HCT116 (cell line): Measurements from ENCODE around the gene SLC16A7. TPM values are rescaled to one million over a fixed set of nuclear protein-coding genes. Genes with fewer than 3 reads are reported as not detected.

Experiments used
- ATAC-seq: fragments of 200-7000 bp; cut with Tn5 transposase; 2 replicates; pipeline ENCODE4 v1.9.1; 2020; ENCODE audit warnings: mild to moderate bottlenecking, moderate library complexity
- BruUV-seq: library from RNA; stranded (reverse); fragments of 400-500 nt; replicated peaks from 2 replicates; lab custom pipeline; 2021; lab: Mats Ljungman, UMichigan
- CTCF ChIA-PET: fragments of 300-600 bp; sonication (Branson Sonifier 250); formaldehyde crosslinking; loops from one replicate; lab custom pipeline; 2021; ENCODE audit warnings: antibody characterized with exemption; lab: Charles Lee
- POLR2A ChIA-PET: fragments of 300-600, 350-600 bp; sonication (Branson Sonifier 250); formaldehyde crosslinking; loops from one replicate; lab custom pipeline; 2021; ENCODE audit warnings: antibody characterized with exemption; lab: Charles Lee
- RAD21 ChIA-PET, 2 experiments: fragments of 300-600 bp; sonication (Branson Sonifier 250); formaldehyde crosslinking; loops; one replicate each; lab custom pipeline; 2023; ENCODE audit warnings: low total read pairs in 2 of 2; ENCODE audit not compliant: uncharacterized antibody in 2 of 2, unreplicated experiment in 2 of 2, low non-redundant PET in 1 of 2; lab: Charles Lee
- DNase-seq: peaks from one replicate; pipeline ENCODE4 v3.0.0-alpha.2; 2010; ENCODE audit warnings: low read depth, low spot score
- H2AFZ ChIP-seq: fragments of 200-600 bp; shearing (Covaris generic), sonication (generic); 2 replicates; pipeline ENCODE4 v1.6.1; 2017; ENCODE audit warnings: low read depth, mixed run types, mixed read lengths, antibody characterized with exemption, low read length; ENCODE audit not compliant: poor library complexity, severe bottlenecking
- H3K27ac ChIP-seq: 2 replicates; pipeline ENCODE4 v1.5.1; 2012; ENCODE audit warnings: low read depth, low read length
- H3K27me3 ChIP-seq: fragments of 200-600 bp; sonication (generic); 2 replicates; pipeline ENCODE4 v1.6.1; 2016; ENCODE audit warnings: mixed run types, low read length, mixed read lengths; ENCODE audit not compliant: insufficient read depth
- H3K36me3 ChIP-seq, 2 experiments: fragments of 200-500 bp in 1 of 2; fragments of 200-600 bp in 1 of 2; sonication (Bioruptor generic) in 1 of 2; sonication (generic) in 1 of 2; 2 replicates each; pipeline versions ENCODE4 v1.5.1 to v1.6.1; 2014 to 2016; ENCODE audit warnings: low read length in 2 of 2, inconsistent platforms in 1 of 2, mixed read lengths in 1 of 2, mixed run types in 1 of 2; ENCODE audit not compliant: insufficient read depth in 2 of 2, control insufficient read depth in 1 of 2
- H3K4me1 ChIP-seq, 2 experiments: fragments of 200-600 bp in 1 of 2; sonication (generic) in 1 of 2; 2 replicates each; pipeline versions ENCODE4 v1.5.1 to v1.6.1; 2012 to 2017; ENCODE audit warnings: low read length in 2 of 2, inconsistent platforms in 1 of 2, mild to moderate bottlenecking in 1 of 2, mixed read lengths in 1 of 2, mixed run types in 1 of 2, moderate library complexity in 1 of 2; ENCODE audit not compliant: insufficient read depth in 2 of 2, control insufficient read depth in 1 of 2
- H3K4me2 ChIP-seq: fragments of 200-600 bp; sonication (generic); 2 replicates; pipeline ENCODE4 v1.6.1; 2017; ENCODE audit warnings: mixed run types, low read length, mixed read lengths
- H3K4me3 ChIP-seq, 2 experiments: fragments of 200-600 bp in 1 of 2; sonication (generic) in 1 of 2; replicated peaks in 1 of 2; 2 replicates each; pipeline ENCODE4 v1.5.1; 2011 to 2016; ENCODE audit warnings: low read length in 2 of 2, control low read depth in 1 of 2, low read depth in 1 of 2, mild to moderate bottlenecking in 1 of 2, mixed read lengths in 1 of 2, mixed run types in 1 of 2
- H3K79me2 ChIP-seq: fragments of 200-600 bp; sonication (generic); 2 replicates; pipeline ENCODE4 v1.6.1; 2017; ENCODE audit warnings: mild to moderate bottlenecking, mixed run types, low read length, moderate library complexity, mixed read lengths; ENCODE audit not compliant: insufficient read depth
- H3K9ac ChIP-seq: fragments of 200-600 bp; sonication (generic); 2 replicates; pipeline ENCODE4 v1.6.1; 2016; ENCODE audit warnings: low read length, mixed read lengths
- H3K9me2 ChIP-seq: fragments of 200-600 bp; sonication (generic), shearing (Covaris generic); 2 replicates; pipeline ENCODE4 v1.6.1; 2017; ENCODE audit warnings: mixed run types, mild to moderate bottlenecking, moderate library complexity; ENCODE audit not compliant: insufficient read depth
- H3K9me3 ChIP-seq, 2 experiments: fragments of 200-500 bp in 1 of 2; fragments of 200-600 bp in 1 of 2; sonication (Bioruptor generic) in 1 of 2; sonication (generic) in 1 of 2; 2 replicates each; pipeline ENCODE4 v1.6.1; 2014 to 2017; ENCODE audit warnings: low read length in 2 of 2, mixed read lengths in 2 of 2, inconsistent platforms in 1 of 2, low read depth in 1 of 2, mild to moderate bottlenecking in 1 of 2, mixed run types in 1 of 2, moderate library complexity in 1 of 2; ENCODE audit not compliant: control insufficient read depth in 1 of 2, insufficient read depth in 1 of 2
- H4K20me1 ChIP-seq: fragments of 200-600 bp; sonication (generic), shearing (Covaris generic); 2 replicates; pipeline ENCODE4 v1.6.1; 2017; ENCODE audit warnings: mixed run types, mild to moderate bottlenecking, moderate library complexity; ENCODE audit not compliant: insufficient read depth
- ATF3 ChIP-seq: IDR thresholded peaks from 2 replicates; pipeline ENCODE4 v1.6.1; 2012
- CBX3 ChIP-seq: IDR thresholded peaks from 2 replicates; pipeline ENCODE4 v1.6.1; 2012; ENCODE audit warnings: low read depth
- ELF1 ChIP-seq: IDR thresholded peaks from 2 replicates; pipeline ENCODE4 v1.6.1; 2012; ENCODE audit warnings: low read depth, borderline replicate concordance
- EZH2phosphoT487 ChIP-seq: fragments of 200-600 bp; IDR thresholded peaks from 2 replicates; pipeline ENCODE4 v1.6.1; 2018; ENCODE audit warnings: antibody characterized with exemption, borderline replicate concordance
- FOSL1 ChIP-seq: IDR thresholded peaks from 2 replicates; pipeline ENCODE4 v1.6.1; 2012; ENCODE audit warnings: low read depth
- MAX ChIP-seq: IDR thresholded peaks from 2 replicates; pipeline ENCODE4 v1.6.1; 2012
- REST ChIP-seq: IDR thresholded peaks from 2 replicates; pipeline ENCODE4 v1.6.1; 2012; ENCODE audit warnings: low read depth
- SP1 ChIP-seq: IDR thresholded peaks from 2 replicates; pipeline ENCODE4 v1.6.1; 2012; ENCODE audit warnings: low read depth
- YY1 ChIP-seq: IDR thresholded peaks from 2 replicates; pipeline ENCODE4 v1.6.1; 2011; ENCODE audit warnings: low read length, low read depth, moderate library complexity, mild to moderate bottlenecking; ENCODE audit not compliant: insufficient replicate concordance; ENCODE audit errors: extremely low read depth
- ZNF274 ChIP-seq: fragments of 200-500 bp; sonication (Bioruptor generic); IDR thresholded peaks from 2 replicates; pipeline ENCODE4 v1.6.1; 2014; ENCODE audit warnings: mild to moderate bottlenecking, low read depth, low read length, inconsistent platforms
- intact Hi-C: fragments of 100-400 bp; cut with micrococcal nuclease; formaldehyde crosslinking; loops from 2 replicates; pipeline ENCODE4 v1.10.0; 2022
- total RNA-seq: library from RNA; stranded (reverse); gene quantifications from one replicate; pipeline ENCODE4 v1.2.1, GENCODE V29; 2021; ENCODE audit not compliant: unreplicated experiment

Gene SLC16A7
- total RNA-seq, 1 experiment from 2014 or later, result 10.0 TPM

- Histone ChIP-seq H2AFZ (no peak overlapping the region), H3K4me1 (no peaks in the 10 kb centered on the region), H3K79me2 (no peaks in the 10 kb centered on the region), H3K4me2 (no peak overlapping the region), H3K36me3 (no peaks in the 10 kb centered on the region), H4K20me1 (no peaks in the 10 kb centered on the region), H3K4me3 (no peak overlapping the region), H3K9ac (no peak overlapping the region), H3K27me3 (no peaks in the 10 kb centered on the region), H3K9me3 (no peaks in the 10 kb centered on the region), H3K27ac (no peak overlapping the region), H3K9me2 (no peaks in the 10 kb centered on the region)
- RAD21 ChIA-PET, result no interaction called here
- intact Hi-C loops, result no loop called here
- POLR2A ChIA-PET, result no interaction called here
- CTCF ChIA-PET, result no interaction called here
- no peak for ATAC-seq
- TF ChIP-seq CBX3 (no peak), REST (no peak), ZNF274 (no peak), FOSL1 (no peak), EZH2phosphoT487 (no peak), YY1 (no peak), ELF1 (no peak)
- no peak for DNase-seq
- BruUV-seq, result no TSS peak
Measured at GRCh38 chr12:59827767-59828166, 231.9 kb downstream of the SLC16A7 start.

GRCh38 chr12:59828521-59828920, 232.7 kb downstream of the SLC16A7 start:
- intact Hi-C loops, result no loop called here
- ChIA-PET CTCF (no interaction called here), POLR2A (no interaction called here), RAD21 (no interaction called here)
- no TSS peak for BruUV-seq
- no peak for TF ChIP-seq ATF3
- no peak for TF ChIP-seq SP1
- TF ChIP-seq MAX, result no peak
- no peak for TF ChIP-seq FOSL1
- no peaks in the 10 kb centered on the region for H3K79me2 ChIP-seq
- no peaks in the 10 kb centered on the region for H3K36me3 ChIP-seq
- no peak for ATAC-seq
- H3K4me2 ChIP-seq, result no peak overlapping the region
- H3K4me3 ChIP-seq, result no peak overlapping the region
- no peaks in the 10 kb centered on the region for H3K9me3 ChIP-seq
- H3K9me2 ChIP-seq, result no peaks in the 10 kb centered on the region
- H3K4me1 ChIP-seq, result no peaks in the 10 kb centered on the region
- no peak overlapping the region for H2AFZ ChIP-seq
- no peak for DNase-seq
- H3K27ac ChIP-seq, result no peak overlapping the region
- H3K9ac ChIP-seq, result no peak overlapping the region
- H3K27me3 ChIP-seq, result no peaks in the 10 kb centered on the region
- no peaks in the 10 kb centered on the region for H4K20me1 ChIP-seq
